HepG2 (cell line): ENCODE data around the gene SELENOW. TPM values are rescaled to one million over a fixed set of nuclear protein-coding genes. Genes with fewer than 3 reads are reported as not detected.

Experiments
- AFF4 ChIP-seq: sonication (generic); formaldehyde crosslinking; IDR thresholded peaks from 2 replicates; pipeline ENCODE4 v1.4.0; 2020; ENCODE audit warnings: missing genetic modification reagents
- ATF6 ChIP-seq: sonication (generic); formaldehyde crosslinking; conservative IDR thresholded peaks from 2 replicates; pipeline ENCODE4 v1.4.0; 2020; ENCODE audit warnings: missing genetic modification reagents
- EHMT2 ChIP-seq: fragments of 200-600 bp; sonication (generic); IDR thresholded peaks from 2 replicates; pipeline ENCODE4 v1.7.0; 2017; ENCODE audit warnings: antibody characterized with exemption, low read depth, low read length, borderline replicate concordance
- ELF1 ChIP-seq: sonication (generic); formaldehyde crosslinking; IDR thresholded peaks from 2 replicates; pipeline ENCODE4 v1.4.0; 2020; ENCODE audit warnings: missing genetic modification reagents
- FOXM1 ChIP-seq: sonication (generic); formaldehyde crosslinking; IDR thresholded peaks from 2 replicates; pipeline ENCODE4 v1.5.0; 2020; ENCODE audit warnings: missing genetic modification reagents
- NCOA2 ChIP-seq: sonication (generic); formaldehyde crosslinking; IDR thresholded peaks from 2 replicates; pipeline ENCODE4 v1.8.0; 2022; ENCODE audit warnings: inconsistent platforms
- NONO ChIP-seq, 2 experiments: fragments of 450-650 bp in 1 of 2; sonication (generic) in 1 of 2; formaldehyde crosslinking in 1 of 2; IDR thresholded peaks in 1 of 2; conservative IDR thresholded peaks in 1 of 2; 2 replicates each; pipeline versions ENCODE4 v1.6.1 to v1.8.0; 2017 to 2022; ENCODE audit warnings: mild to moderate bottlenecking in 1 of 2, missing genetic modification reagents in 1 of 2, moderate library complexity in 1 of 2
- POLR2A ChIP-seq, 2 experiments: IDR thresholded peaks; 2 replicates each; pipeline ENCODE4 v1.6.1; 2011; ENCODE audit warnings: low read depth in 2 of 2, low read length in 2 of 2, mild to moderate bottlenecking in 1 of 2, moderate library complexity in 1 of 2; ENCODE audit not compliant: insufficient read depth in 1 of 2
- SKIL ChIP-seq: sonication (generic); formaldehyde crosslinking; IDR thresholded peaks from 2 replicates; pipeline ENCODE4 v1.8.0; 2022; ENCODE audit warnings: missing genetic modification reagents, mild to moderate bottlenecking, moderate library complexity, borderline replicate concordance
- SOX5 ChIP-seq: IDR thresholded peaks from 2 replicates; pipeline ENCODE4 v1.6.1; 2016; ENCODE audit warnings: borderline replicate concordance
- SOX6 ChIP-seq, 2 experiments: fragments of 450-650 bp in 1 of 2; sonication (generic) in 1 of 2; formaldehyde crosslinking in 1 of 2; IDR thresholded peaks; 2 replicates each; pipeline versions ENCODE4 v1.4.0 to v1.6.1; 2017 to 2020; ENCODE audit warnings: antibody characterized with exemption in 1 of 2, mild to moderate bottlenecking in 1 of 2, missing genetic modification reagents in 1 of 2
- TFAP4 ChIP-seq: sonication (generic); IDR thresholded peaks from 2 replicates; pipeline ENCODE4 v1.6.1; 2016; ENCODE audit warnings: low read depth, borderline replicate concordance
- U2AF1 ChIP-seq: fragments of 200-400 bp; formaldehyde crosslinking; optimal IDR thresholded peaks from 2 replicates; pipeline ENCODE3; 2017; ENCODE audit warnings: mild to moderate bottlenecking, low read depth, low read length
- ZFY ChIP-seq: sonication (generic); formaldehyde crosslinking; IDR thresholded peaks from 2 replicates; pipeline ENCODE4 v1.4.0; 2020; ENCODE audit warnings: missing genetic modification reagents
- ZNF432 ChIP-seq: sonication (generic); formaldehyde crosslinking; IDR thresholded peaks from 2 replicates; pipeline ENCODE4 v1.5.0; 2020; ENCODE audit warnings: missing genetic modification reagents, mild to moderate bottlenecking, borderline replicate concordance
- polyA plus RNA-seq, 8 experiments: library from polyadenylated mRNA; depleted of rRNA in 3 of 8; stranded (reverse) in 7 of 8; unstranded in 1 of 8; fragments of >200 nt; fragmentation: Illumina TruSeq in 4 of 8; extraction: Trizol in 4 of 8; gene quantifications; 2 replicates each; pipeline versions ENCODE4 v1.2.1 to v1.2.3, GENCODE V29; 2011 to 2016; ENCODE audit warnings: low read depth in 4 of 8, missing spikeins in 1 of 8, mixed read lengths in 1 of 8; ENCODE audit not compliant: insufficient read depth in 1 of 8
- total RNA-seq, 5 experiments: library from RNA; depleted of rRNA; stranded (reverse); fragments of >200 nt; fragmentation: Illumina TruSeq; extraction: Trizol; gene quantifications; 2 replicates each; pipeline ENCODE4 v1.2.3, GENCODE V29; 2016; ENCODE audit warnings: low read depth in 1 of 5
- TF ChIP-seq, protein P1 (sequence below): fragments of 450-650 bp; IDR thresholded peaks from 2 replicates; pipeline ENCODE4 v1.6.1; 2017; ENCODE audit warnings: mild to moderate bottlenecking

SELENOW gene
- total and polyA plus RNA-seq, 2 of the 13 experiments (the other 11 are each of a cell fraction or from before 2014, with no cell fraction given) = 50.3 to 64.7 TPM

DNA sequence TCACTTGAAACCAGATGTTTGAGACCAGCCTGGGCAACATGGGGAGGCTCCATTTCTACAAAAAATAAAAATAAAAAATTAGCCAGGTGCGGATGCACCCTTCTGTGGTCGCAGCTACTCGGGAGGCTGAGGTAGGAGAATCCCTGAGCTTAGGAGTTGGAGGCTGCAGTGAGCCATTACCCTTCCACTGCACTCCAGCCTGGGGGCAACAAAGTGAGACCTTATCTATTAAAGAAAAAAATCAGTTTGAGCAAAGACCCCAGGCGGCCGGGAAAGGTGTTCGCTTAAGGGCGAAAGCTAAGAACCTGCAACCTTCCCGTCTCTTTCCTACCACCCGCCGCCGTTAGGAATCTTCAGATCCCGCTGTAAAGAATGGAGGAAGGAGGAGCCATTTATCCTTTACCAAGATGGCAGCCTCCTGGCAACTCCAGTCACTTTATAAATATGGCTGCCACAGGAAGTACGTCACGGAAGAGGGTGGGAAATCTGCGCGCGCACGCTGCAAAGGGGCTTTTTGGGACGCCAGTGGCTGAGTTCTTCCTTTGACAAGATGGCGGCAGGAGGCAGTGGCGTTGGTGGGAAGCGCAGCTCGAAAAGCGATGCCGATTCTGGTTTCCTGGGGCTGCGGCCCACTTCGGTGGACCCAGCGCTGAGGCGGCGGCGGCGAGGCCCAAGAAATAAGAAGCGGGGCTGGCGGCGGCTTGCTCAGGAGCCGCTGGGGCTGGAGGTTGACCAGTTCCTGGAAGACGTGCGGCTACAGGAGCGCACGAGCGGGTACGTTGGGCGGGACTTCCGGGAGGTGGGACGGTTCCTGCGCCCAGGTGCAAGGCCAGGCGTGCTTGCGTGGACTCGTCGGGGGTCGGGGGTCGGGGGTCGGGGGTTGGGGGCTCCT, 33.2 kb upstream of the SELENOW start, which contains the start of gene NOP53 (continued):
- TF ChIP-seq SKIL (CRISPR knock-in tag) = no peak
- no peak for TF ChIP-seq SOX6 (IDR thresholded peaks at IDR 0.05)
- TF ChIP-seq SOX6 (CRISPR knock-in tag; IDR thresholded peaks at IDR 0.05) = peak; percentile 26; the same call in 1 of the 2 replicates
- TF ChIP-seq POLR2A (IDR thresholded peaks at IDR 0.05; ENCODE audit: insufficient read depth in 1 of 2, low read depth in 2 of 2, low read length in 2 of 2) = peak; percentile 83 to 94
- TF ChIP-seq AFF4 = 0 out of 2 replicates have a peak, but pooled peaks have one; percentile 21
- TF ChIP-seq NCOA2 = peak; percentile 27; the same call in 1 of the 2 replicates
- TF ChIP-seq SOX5 = no peak
- no peak for TF ChIP-seq U2AF1
- TF ChIP-seq ZFY (CRISPR knock-in tag) = peak; percentile 60
- no peak for TF ChIP-seq NONO (IDR thresholded peaks at IDR 0.05)
- no peak for TF ChIP-seq NONO (CRISPR knock-in tag; conservative IDR thresholded peaks at IDR 0.05)
- TF ChIP-seq ELF1 (CRISPR knock-in tag) = peak; percentile 86
- no peak for TF ChIP-seq ZNF432 (CRISPR knock-in tag)
- peak; percentile 100 for TF ChIP-seq EHMT2
- TF ChIP-seq, protein P1, sequence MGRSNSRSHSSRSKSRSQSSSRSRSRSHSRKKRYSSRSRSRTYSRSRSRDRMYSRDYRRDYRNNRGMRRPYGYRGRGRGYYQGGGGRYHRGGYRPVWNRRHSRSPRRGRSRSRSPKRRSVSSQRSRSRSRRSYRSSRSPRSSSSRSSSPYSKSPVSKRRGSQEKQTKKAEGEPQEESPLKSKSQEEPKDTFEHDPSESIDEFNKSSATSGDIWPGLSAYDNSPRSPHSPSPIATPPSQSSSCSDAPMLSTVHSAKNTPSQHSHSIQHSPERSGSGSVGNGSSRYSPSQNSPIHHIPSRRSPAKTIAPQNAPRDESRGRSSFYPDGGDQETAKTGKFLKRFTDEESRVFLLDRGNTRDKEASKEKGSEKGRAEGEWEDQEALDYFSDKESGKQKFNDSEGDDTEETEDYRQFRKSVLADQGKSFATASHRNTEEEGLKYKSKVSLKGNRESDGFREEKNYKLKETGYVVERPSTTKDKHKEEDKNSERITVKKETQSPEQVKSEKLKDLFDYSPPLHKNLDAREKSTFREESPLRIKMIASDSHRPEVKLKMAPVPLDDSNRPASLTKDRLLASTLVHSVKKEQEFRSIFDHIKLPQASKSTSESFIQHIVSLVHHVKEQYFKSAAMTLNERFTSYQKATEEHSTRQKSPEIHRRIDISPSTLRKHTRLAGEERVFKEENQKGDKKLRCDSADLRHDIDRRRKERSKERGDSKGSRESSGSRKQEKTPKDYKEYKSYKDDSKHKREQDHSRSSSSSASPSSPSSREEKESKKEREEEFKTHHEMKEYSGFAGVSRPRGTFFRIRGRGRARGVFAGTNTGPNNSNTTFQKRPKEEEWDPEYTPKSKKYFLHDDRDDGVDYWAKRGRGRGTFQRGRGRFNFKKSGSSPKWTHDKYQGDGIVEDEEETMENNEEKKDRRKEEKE = no peak
- TF ChIP-seq TFAP4 = peak; percentile 28; the same call in 1 of the 2 replicates
- TF ChIP-seq ATF6 (CRISPR knock-in tag) = 0 out of 2 replicates have a peak, but pooled peaks have one; percentile 29
- TF ChIP-seq FOXM1 (CRISPR knock-in tag) = no peak
